Endothelial cell of umbilical vein (primary cell): ENCODE results near the gene RGS9. TPM values are rescaled to one million over a fixed set of nuclear protein-coding genes. Genes with fewer than 3 reads are reported as not detected.

Source experiments
- BruUV-seq: library from RNA; stranded (reverse); fragments of 400-500 nt; replicated peaks from 2 replicates; lab custom pipeline; 2021; lab: Mats Ljungman, UMichigan
- CTCF ChIA-PET: fragments of 300-600, 350-600 bp; sonication (Branson Sonifier 250); formaldehyde crosslinking; loops from one replicate; lab custom pipeline; 2021; ENCODE audit warnings: antibody characterized with exemption, inconsistent platforms; lab: Charles Lee
- POLR2A ChIA-PET: fragments of 300-600, 350-600 bp; sonication (Branson Sonifier 250); formaldehyde crosslinking; loops from one replicate; lab custom pipeline; 2021; ENCODE audit warnings: antibody characterized with exemption, inconsistent platforms; lab: Charles Lee
- DNase-seq: peaks from one replicate; pipeline ENCODE4 v3.0.0-alpha.2; 2011; ENCODE audit warnings: low read depth, low spot score
- FAIRE-seq: peaks from 2 replicates; lab custom pipeline; 2011; peaks lifted over from hg19 to GRCh38; lab: Jason Lieb, UNC
- H2AFZ ChIP-seq: 2 replicates; pipeline ENCODE4 v1.6.0; 2012; ENCODE audit warnings: low read depth, low read length, control low read depth, inconsistent platforms
- H3K27ac ChIP-seq: 2 replicates; pipeline ENCODE4 v1.5.1; 2011; ENCODE audit warnings: low read depth, mild to moderate bottlenecking, control low read depth, low read length, moderate library complexity; ENCODE audit not compliant: insufficient read depth
- H3K27me3 ChIP-seq, 2 experiments: 2 replicates each; pipeline versions ENCODE4 v1.6.0 to v1.6.1; 2011; ENCODE audit warnings: low read length in 2 of 2, mixed read lengths in 1 of 2; ENCODE audit not compliant: control insufficient read depth in 2 of 2, insufficient read depth in 2 of 2
- H3K36me3 ChIP-seq, 2 experiments: 2 replicates in 1 of 2; 3 replicates in 1 of 2; pipeline ENCODE4 v1.5.1; 2011; ENCODE audit warnings: low read length in 2 of 2, mild to moderate bottlenecking in 1 of 2, moderate library complexity in 1 of 2; ENCODE audit not compliant: control insufficient read depth in 2 of 2, insufficient read depth in 2 of 2; ENCODE audit errors: extremely low read depth in 1 of 2
- H3K4me1 ChIP-seq: 3 replicates; pipeline ENCODE4 v1.5.1; 2011; ENCODE audit warnings: mild to moderate bottlenecking, low read length; ENCODE audit not compliant: control insufficient read depth, insufficient read depth; ENCODE audit errors: extremely low read depth
- H3K4me2 ChIP-seq: 2 replicates; pipeline ENCODE4 v1.6.1; 2011; ENCODE audit warnings: low read length, control low read depth, mixed read lengths; ENCODE audit not compliant: insufficient read depth
- H3K4me3 ChIP-seq, 3 experiments: fragments of 200-600 bp in 1 of 3; sonication (generic), shearing (Covaris generic) in 1 of 3; replicated peaks in 1 of 3; 2 replicates each; pipeline ENCODE4 v1.5.1; 2011 to 2016; ENCODE audit warnings: control low read depth in 3 of 3, low read length in 3 of 3, mild to moderate bottlenecking in 2 of 3, inconsistent platforms in 1 of 3, low read depth in 1 of 3, moderate library complexity in 1 of 3; ENCODE audit not compliant: insufficient read depth in 1 of 3
- H3K79me2 ChIP-seq: 2 replicates; pipeline ENCODE4 v1.6.0; 2012; ENCODE audit warnings: low read length, inconsistent platforms; ENCODE audit not compliant: control insufficient read depth, insufficient read depth
- H3K9ac ChIP-seq: replicated peaks from 2 replicates; pipeline ENCODE3; 2011; ENCODE audit warnings: low read length, control low read depth; ENCODE audit not compliant: insufficient read depth; ENCODE audit errors: extremely low read depth
- H3K9me1 ChIP-seq: replicated peaks from 3 replicates; pipeline ENCODE4 v1.6.0; 2011; ENCODE audit warnings: mild to moderate bottlenecking, low read length; ENCODE audit not compliant: control insufficient read depth, insufficient read depth; ENCODE audit errors: extremely low read depth
- H3K9me3 ChIP-seq: replicated peaks from 2 replicates; pipeline ENCODE4 v1.5.1; 2012; ENCODE audit warnings: low read length, inconsistent platforms; ENCODE audit not compliant: control insufficient read depth, insufficient read depth
- H4K20me1 ChIP-seq: replicated peaks from 2 replicates; pipeline ENCODE3; 2011; ENCODE audit warnings: mild to moderate bottlenecking, low read length; ENCODE audit not compliant: control insufficient read depth, insufficient read depth; ENCODE audit errors: extremely low read depth
- CTCF ChIP-seq, 2 donors: IDR thresholded peaks; 1 replicate in 1 of 2; 2 replicates in 1 of 2; pipeline ENCODE4 v1.5.1; 2011; ENCODE audit warnings: low read length in 2 of 2, mild to moderate bottlenecking in 2 of 2, moderate library complexity in 2 of 2, control low read depth in 1 of 2, inconsistent platforms in 1 of 2, low read depth in 1 of 2; ENCODE audit not compliant: insufficient read depth in 1 of 2; ENCODE audit errors: extremely low read depth in 1 of 2
- EZH2 ChIP-seq: IDR thresholded peaks from 2 replicates; pipeline ENCODE4 v1.6.1; 2012; ENCODE audit warnings: borderline replicate concordance, low read depth, mild to moderate bottlenecking, moderate library complexity, low read length, inconsistent platforms; ENCODE audit not compliant: severe bottlenecking
- FOS ChIP-seq: IDR thresholded peaks from 2 replicates; pipeline ENCODE4 v1.6.1; 2011; ENCODE audit warnings: mild to moderate bottlenecking, low read length, moderate library complexity, borderline replicate concordance; ENCODE audit not compliant: insufficient read depth
- GATA2 ChIP-seq: IDR thresholded peaks from 2 replicates; pipeline ENCODE4 v1.7.0; 2011; ENCODE audit warnings: low read depth, mild to moderate bottlenecking, moderate library complexity, mixed read lengths, low read length; ENCODE audit not compliant: insufficient read length, insufficient read depth
- JUN ChIP-seq: IDR thresholded peaks from 2 replicates; pipeline ENCODE4 v1.6.1; 2011; ENCODE audit warnings: borderline replicate concordance, low read depth; ENCODE audit not compliant: insufficient read length, insufficient read depth
- MAX ChIP-seq: IDR thresholded peaks from 2 replicates; pipeline ENCODE4 v1.6.1; 2011; ENCODE audit not compliant: insufficient read depth, insufficient read length
- POLR2AphosphoS5 ChIP-seq: IDR thresholded peaks from 2 replicates; pipeline ENCODE4 v1.6.1; 2012; ENCODE audit warnings: low read depth, mild to moderate bottlenecking, control low read depth, low read length, moderate library complexity; ENCODE audit not compliant: insufficient read depth
- dilution Hi-C: fragments of 300-500 bp; cut with MboI; formaldehyde crosslinking; loops from one replicate; pipeline ENCODE4 v1.15.0; 2019; ENCODE audit warnings: low sequenced_read_pairs; ENCODE audit not compliant: extremely low pct_ligation_motif_present
- intact Hi-C: fragments of 100-400 bp; cut with micrococcal nuclease; formaldehyde crosslinking; loops from one replicate; pipeline ENCODE4 v1.10.0; 2022
- polyA plus RNA-seq, 4 experiments: library from polyadenylated mRNA; depleted of rRNA in 3 of 4; stranded (reverse) in 3 of 4; unstranded in 1 of 4; fragments of >200 nt; gene quantifications; 2 replicates each; pipeline versions ENCODE4 v1.2.1 to v1.2.3, GENCODE V29; 2011 to 2012; ENCODE audit warnings: missing spikeins in 1 of 4
- total RNA-seq: library from RNA; stranded (reverse); gene quantifications from 2 replicates; pipeline ENCODE4 v1.2.3, GENCODE V29; 2021

The RGS9 gene
- total and polyA plus RNA-seq, 2 donors (not counting 3 experiments of a cell fraction or from before 2014, with no cell fraction given) = 0.61 to 1.4 TPM

GRCh38 chr17:65190467-65191097 is 53.4 kb downstream of the RGS9 start:
- H3K27me3 ChIP-seq = peaks cover 0 to 4% of the 10 kb centered on the region in 2 experiments

More at GRCh38 chr17:65190467-65191097, 53.4 kb downstream of the RGS9 start:
- H3K4me1 ChIP-seq = peaks cover 12% of the 10 kb centered on the region
- ChIA-PET CTCF (interaction anchor here (1.8 kb wide), 1 partner anchor 32 kb away, joined by 4 read pairs; no protein-coding TSS in a partner anchor), POLR2A (no interaction called here)
- H3K4me3 ChIP-seq = no peak overlapping the region
- no peaks in the 10 kb centered on the region for H3K9me1 ChIP-seq
- no peaks in the 10 kb centered on the region for H3K36me3 ChIP-seq
- no peak for DNase-seq
- no peak for FAIRE-seq
- BruUV-seq = no TSS peak
- H3K79me2 ChIP-seq = no peaks in the 10 kb centered on the region
- H2AFZ ChIP-seq = no peak overlapping the region
- H3K9me3 ChIP-seq = no peaks in the 10 kb centered on the region
- intact Hi-C loops (loop anchor here (5.0 kb wide), 1 partner anchor 33 kb away; no protein-coding TSS in a partner anchor), dilution Hi-C loops (no loop called here)
- TF ChIP-seq EZH2 = no peak
- TF ChIP-seq GATA2 = no peak
- no peak for TF ChIP-seq CTCF (IDR thresholded peaks at IDR 0.05; ENCODE audit: extremely low read depth in 1 of 2, insufficient read depth in 1 of 2, low read depth in 1 of 2, low read length in 2 of 2)
- no peak for TF ChIP-seq JUN
- TF ChIP-seq MAX = no peak
- no peak for TF ChIP-seq FOS
- no peak for TF ChIP-seq POLR2AphosphoS5
- no peak overlapping the region for H3K4me2 ChIP-seq
- H3K9ac ChIP-seq = no peak overlapping the region
- H4K20me1 ChIP-seq = no peaks in the 10 kb centered on the region
- H3K27ac ChIP-seq = no peak overlapping the region
